Adrenal gland (tissue), 5 donors: ENCODE results near the gene RNF130.
"Not testable (repeated sequence)": the region's sequence is repeated elsewhere in the genome, so short reads cannot be mapped to it uniquely, and the experiment has no call there.

Experiments
- CTCF ChIP-seq, 6 experiments: fragments of 450-650 bp in 4 of 6; fragments of 200-600 bp in 2 of 6; sonication (generic) in 1 of 6; IDR thresholded peaks; 1 replicate in 5 of 6; 2 replicates in 1 of 6; pipeline versions ENCODE4 v1.5.1 to v1.8.0; 2016 to 2021; ENCODE audit warnings: antibody characterized with exemption in 6 of 6, mild to moderate bottlenecking in 2 of 6, moderate library complexity in 1 of 6
- POLR2A ChIP-seq, 2 donors: fragments of 450-650 bp; IDR thresholded peaks; one replicate each; pipeline ENCODE4 v1.6.1; 2017; ENCODE audit warnings: antibody characterized with exemption in 2 of 2, mild to moderate bottlenecking in 2 of 2, moderate library complexity in 1 of 2
- donor health status: DM: no; HTN: no; CAD: no.

- TF ChIP-seq CTCF, POLR2A (IDR thresholded peaks at IDR 0.05): not testable (repeated sequence)
Observed at GRCh38 chr5:179992855-179993254, 78.7 kb downstream of the RNF130 start.
